Measurements from ENCODE around the gene DMXL2. TPM values are rescaled to one million over a fixed set of nuclear protein-coding genes. Genes with fewer than 3 reads are reported as not detected.

The DMXL2 gene
- total RNA-seq, 1 experiment from 2014 or later = 13.8 TPM

DNA sequence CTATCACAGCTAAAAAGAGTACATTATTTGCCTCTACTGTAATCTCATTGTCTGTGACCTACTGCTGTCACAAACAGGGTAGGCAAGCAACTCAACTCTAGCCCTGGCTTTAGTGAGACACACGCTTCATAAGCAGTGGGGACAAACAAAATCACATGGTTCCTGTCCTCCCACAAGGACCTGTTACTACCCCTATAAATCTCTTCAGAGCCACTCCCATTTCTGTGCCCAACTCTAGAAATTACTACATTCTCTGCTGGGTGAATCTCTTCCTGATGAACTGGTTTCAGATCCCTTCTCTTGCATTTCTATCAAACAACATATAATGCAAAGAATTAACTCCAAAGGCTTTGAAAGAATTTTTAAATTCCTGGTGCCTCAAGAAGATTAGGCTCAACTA is 117.3 kb downstream of the DMXL2 start:
- Mint-ChIP-seq H3K4me3 (ENCODE audit: low read depth, unreplicated experiment) (no peak overlapping the region), H3K27me3 (ENCODE audit: unreplicated experiment) (no peaks in the 10 kb centered on the region), H3K27ac (ENCODE audit: unreplicated experiment) (no peak overlapping the region), H3K36me3 (ENCODE audit: insufficient read depth, unreplicated experiment) (no peaks in the 10 kb centered on the region), H3K4me1 (ENCODE audit: low read depth, unreplicated experiment) (no peaks in the 10 kb centered on the region), H3K9me3 (ENCODE audit: low read depth, unreplicated experiment) (no peaks in the 10 kb centered on the region)
- BruUV-seq (replicated peaks) = no TSS peak
- no peak for DNase-seq
- intact Hi-C loops (cut with micrococcal nuclease; ENCODE audit: unreplicated experiment) = no loop called here
- CTCF ChIA-PET = no interaction called here
- TF ChIP-seq, protein P1, sequence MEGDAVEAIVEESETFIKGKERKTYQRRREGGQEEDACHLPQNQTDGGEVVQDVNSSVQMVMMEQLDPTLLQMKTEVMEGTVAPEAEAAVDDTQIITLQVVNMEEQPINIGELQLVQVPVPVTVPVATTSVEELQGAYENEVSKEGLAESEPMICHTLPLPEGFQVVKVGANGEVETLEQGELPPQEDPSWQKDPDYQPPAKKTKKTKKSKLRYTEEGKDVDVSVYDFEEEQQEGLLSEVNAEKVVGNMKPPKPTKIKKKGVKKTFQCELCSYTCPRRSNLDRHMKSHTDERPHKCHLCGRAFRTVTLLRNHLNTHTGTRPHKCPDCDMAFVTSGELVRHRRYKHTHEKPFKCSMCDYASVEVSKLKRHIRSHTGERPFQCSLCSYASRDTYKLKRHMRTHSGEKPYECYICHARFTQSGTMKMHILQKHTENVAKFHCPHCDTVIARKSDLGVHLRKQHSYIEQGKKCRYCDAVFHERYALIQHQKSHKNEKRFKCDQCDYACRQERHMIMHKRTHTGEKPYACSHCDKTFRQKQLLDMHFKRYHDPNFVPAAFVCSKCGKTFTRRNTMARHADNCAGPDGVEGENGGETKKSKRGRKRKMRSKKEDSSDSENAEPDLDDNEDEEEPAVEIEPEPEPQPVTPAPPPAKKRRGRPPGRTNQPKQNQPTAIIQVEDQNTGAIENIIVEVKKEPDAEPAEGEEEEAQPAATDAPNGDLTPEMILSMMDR (IDR thresholded peaks at IDR 0.05; ENCODE audit: unreplicated experiment) = no peak

DNA sequence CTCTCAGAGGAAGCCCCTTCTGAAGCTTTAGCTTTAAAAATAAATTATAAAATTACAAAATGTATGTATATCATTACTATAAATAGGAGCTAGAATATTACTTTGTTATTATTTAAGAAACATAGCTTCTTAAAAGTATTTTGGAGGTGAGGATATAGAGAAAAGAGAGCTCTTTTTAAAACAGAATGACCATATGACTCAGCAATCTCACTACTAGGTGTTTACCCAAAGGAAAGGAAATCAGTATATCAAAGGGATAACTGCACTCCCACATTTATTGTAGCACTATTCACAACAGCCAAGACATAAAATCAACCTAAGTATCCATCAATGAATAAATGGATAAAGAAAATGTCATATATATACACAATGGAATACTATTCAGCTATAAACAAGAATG is 119.6 kb downstream of the DMXL2 start:
- Mint-ChIP-seq H3K36me3 (ENCODE audit: insufficient read depth, unreplicated experiment) (no peaks in the 10 kb centered on the region), H3K27ac (ENCODE audit: unreplicated experiment) (peak overlapping the region; percentile 43), H3K27me3 (ENCODE audit: unreplicated experiment) (no peaks in the 10 kb centered on the region), H3K4me1 (ENCODE audit: low read depth, unreplicated experiment) (no peaks in the 10 kb centered on the region), H3K9me3 (ENCODE audit: low read depth, unreplicated experiment) (no peaks in the 10 kb centered on the region), H3K4me3 (ENCODE audit: low read depth, unreplicated experiment) (no peak overlapping the region)
- no TSS peak for BruUV-seq (replicated peaks)
- CTCF ChIA-PET = no interaction called here
- TF ChIP-seq, protein P1 (IDR thresholded peaks at IDR 0.05; ENCODE audit: unreplicated experiment) = no peak
- no peak for DNase-seq
- intact Hi-C loops (cut with micrococcal nuclease; ENCODE audit: unreplicated experiment) = no loop called here

DNA sequence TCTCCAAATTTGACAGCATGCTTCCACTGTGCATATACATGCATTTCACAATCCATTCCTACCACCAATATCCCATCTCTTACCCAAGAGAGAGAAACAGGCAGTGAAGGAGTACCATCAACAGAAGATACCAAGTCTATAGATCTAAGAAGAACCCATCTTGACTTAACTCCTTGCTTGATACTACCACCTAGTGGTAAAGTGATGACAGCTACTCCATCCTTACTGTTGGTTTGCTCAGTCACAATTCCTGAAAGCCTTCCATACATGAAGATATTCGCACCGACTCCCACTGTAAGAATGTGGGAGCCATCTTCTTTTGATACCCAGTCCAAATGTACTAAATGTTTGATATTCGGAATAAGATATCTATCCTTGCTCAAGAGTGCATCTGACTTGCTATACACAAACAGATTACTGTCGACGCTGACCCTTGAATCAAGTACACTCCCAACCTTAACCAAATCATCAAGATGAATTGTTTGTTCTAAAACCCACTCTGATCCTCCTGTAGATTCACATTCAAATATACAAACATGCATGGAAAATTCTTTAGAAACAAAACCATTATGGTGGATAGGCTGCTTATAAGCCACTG is 123.1 kb downstream of the DMXL2 start:
- Mint-ChIP-seq H3K27ac (ENCODE audit: unreplicated experiment) (no peak overlapping the region), H3K4me1 (ENCODE audit: low read depth, unreplicated experiment) (peaks cover 13% of the 10 kb centered on the region), H3K27me3 (ENCODE audit: unreplicated experiment) (no peaks in the 10 kb centered on the region), H3K9me3 (ENCODE audit: low read depth, unreplicated experiment) (no peaks in the 10 kb centered on the region), H3K36me3 (ENCODE audit: insufficient read depth, unreplicated experiment) (no peaks in the 10 kb centered on the region), H3K4me3 (ENCODE audit: low read depth, unreplicated experiment) (no peak overlapping the region)
- TF ChIP-seq, protein P1 (IDR thresholded peaks at IDR 0.05; ENCODE audit: unreplicated experiment) = peak; percentile 35
- BruUV-seq (replicated peaks) = no TSS peak
- DNase-seq = peak; percentile 11
- CTCF ChIA-PET = interaction anchor here (0.5 to 2.1 kb wide), 6 partner anchors 51 to 336 kb away, joined by 3 to 8 read pairs (median 6); no protein-coding TSS in a partner anchor
- intact Hi-C loops (cut with micrococcal nuclease; ENCODE audit: unreplicated experiment) = loop anchor here (1.0 to 2.0 kb wide), 5 partner anchors 96 to 337 kb away; no protein-coding TSS in a partner anchor

DNA sequence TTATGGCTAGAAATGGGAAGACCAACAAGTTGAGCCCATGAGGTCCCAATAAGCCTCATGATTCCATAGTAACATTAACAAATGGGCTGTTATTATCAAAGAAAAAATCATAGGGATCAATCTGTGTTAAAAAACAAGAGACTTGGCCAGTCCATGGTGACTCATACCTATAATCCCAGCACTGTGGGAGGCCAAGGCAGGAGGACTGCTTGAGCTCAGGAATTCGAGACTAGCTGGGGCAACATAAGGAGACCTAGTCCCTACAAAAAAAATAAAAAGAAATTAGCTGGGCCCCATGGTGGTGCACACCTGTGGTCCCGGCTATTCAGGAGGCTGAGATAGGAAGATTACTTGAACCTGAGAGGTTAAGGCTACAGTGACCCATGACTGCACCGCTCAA is 124.8 kb downstream of the DMXL2 start:
- no TSS peak for BruUV-seq (replicated peaks)
- Mint-ChIP-seq H3K27ac (ENCODE audit: unreplicated experiment) (no peak overlapping the region), H3K4me1 (ENCODE audit: low read depth, unreplicated experiment) (peaks cover 24% of the 10 kb centered on the region), H3K9me3 (ENCODE audit: low read depth, unreplicated experiment) (no peaks in the 10 kb centered on the region), H3K27me3 (ENCODE audit: unreplicated experiment) (no peaks in the 10 kb centered on the region), H3K4me3 (ENCODE audit: low read depth, unreplicated experiment) (no peak overlapping the region), H3K36me3 (ENCODE audit: insufficient read depth, unreplicated experiment) (no peaks in the 10 kb centered on the region)
- intact Hi-C loops (cut with micrococcal nuclease; ENCODE audit: unreplicated experiment) = loop anchor here (2.0 kb wide), 2 partner anchors 267 to 335 kb away; no protein-coding TSS in a partner anchor
- TF ChIP-seq, protein P1 (IDR thresholded peaks at IDR 0.05; ENCODE audit: unreplicated experiment) = no peak
- CTCF ChIA-PET = no interaction called here
- no peak for DNase-seq

All from Calu3 (cell line).